Measurements from ENCODE around the gene JAK2. TPM values are rescaled to one million over a fixed set of nuclear protein-coding genes. Genes with fewer than 3 reads are reported as not detected.
"Not testable (repeated sequence)": the region's sequence is repeated elsewhere in the genome, so short reads cannot be mapped to it uniquely, and the experiment has no call there.

Gene JAK2
- total RNA-seq, 1 donor from 2014 or later, result 84.1 TPM

- intact Hi-C loops (cut with micrococcal nuclease), result no loop called here
Observed at GRCh38 chr9:4979239-4979638, 5.8 kb upstream of the JAK2 start.

- intact Hi-C loops (cut with micrococcal nuclease), result loop anchor here (10.0 kb wide), 2 partner anchors 615 to 1025 kb away; a partner anchor contains a TSS
Observed at GRCh38 chr9:4980086-4980727, 4.9 kb upstream of the JAK2 start.

- intact Hi-C loops (cut with micrococcal nuclease), result loop anchor here (2.0 to 10.0 kb wide), 3 partner anchors 18 to 1022 kb away; a partner anchor contains a TSS
Observed at GRCh38 chr9:4982721-4983482, 2.2 kb upstream of the JAK2 start.

GRCh38 chr9:4983601-4984165 lies 1.4 kb upstream of the JAK2 start:
- intact Hi-C loops (cut with micrococcal nuclease), result loop anchor here (1.0 to 10.0 kb wide), 4 partner anchors 12 to 1021 kb away; a partner anchor contains a TSS

- intact Hi-C loops (cut with micrococcal nuclease), result loop anchor here (1.0 to 10.0 kb wide), 3 partner anchors 13 to 1021 kb away; a partner anchor contains a TSS
Observed at GRCh38 chr9:4984171-4984620, 876 bp upstream of the JAK2 start.

GRCh38 chr9:4985386-4986266 lies 554 bp downstream of the JAK2 start:
- intact Hi-C loops (cut with micrococcal nuclease), result loop anchor here (1.0 to 10.0 kb wide), 10 partner anchors 46 to 1019 kb away; partner anchors contain the start of genes AK3, CDC37L1, PLGRKT and RCL1

GRCh38 chr9:4986296-4986695 lies 1.2 kb downstream of the JAK2 start:
- intact Hi-C loops (cut with micrococcal nuclease), result loop anchor here (5.0 to 10.0 kb wide), 5 partner anchors 244 to 1019 kb away; partner anchors contain the start of genes AK3, PLGRKT and RIC1

- intact Hi-C loops (cut with micrococcal nuclease), result loop anchor here (5.0 to 10.0 kb wide), 5 partner anchors 244 to 1018 kb away; partner anchors contain the start of genes AK3, PLGRKT and RIC1
Observed at GRCh38 chr9:4986783-4987182, 1.7 kb downstream of the JAK2 start.

GRCh38 chr9:4987961-4988421 lies 2.9 kb downstream of the JAK2 start:
- intact Hi-C loops (cut with micrococcal nuclease), result loop anchor here (1.0 to 10.0 kb wide), 8 partner anchors 52 to 1017 kb away; partner anchors contain the start of genes AK3, PLGRKT and RIC1

- intact Hi-C loops (cut with micrococcal nuclease), result no loop called here
Observed at GRCh38 chr9:4992872-4993271, 7.8 kb downstream of the JAK2 start.

GRCh38 chr9:4994166-4994890 lies 9.3 kb downstream of the JAK2 start:
- intact Hi-C loops (cut with micrococcal nuclease), result no loop called here

- intact Hi-C loops (cut with micrococcal nuclease), result no loop called here
Observed at GRCh38 chr9:4997196-4997595, 12.1 kb downstream of the JAK2 start.

GRCh38 chr9:4997631-4998030 lies 12.6 kb downstream of the JAK2 start:
- intact Hi-C loops (cut with micrococcal nuclease), result no loop called here

GRCh38 chr9:5002811-5003210 lies 17.7 kb downstream of the JAK2 start:
- intact Hi-C loops (cut with micrococcal nuclease), result no loop called here

GRCh38 chr9:5004481-5004880 lies 19.4 kb downstream of the JAK2 start:
- intact Hi-C loops (cut with micrococcal nuclease), result no loop called here

GRCh38 chr9:5008202-5008601 lies 23.1 kb downstream of the JAK2 start:
- intact Hi-C loops (cut with micrococcal nuclease), result no loop called here

GRCh38 chr9:5013374-5013773 lies 28.3 kb downstream of the JAK2 start:
- intact Hi-C loops (cut with micrococcal nuclease), result no loop called here

GRCh38 chr9:5015934-5016333 lies 30.9 kb downstream of the JAK2 start:
- intact Hi-C loops (cut with micrococcal nuclease), result no loop called here

- intact Hi-C loops (cut with micrococcal nuclease), result no loop called here
Observed at GRCh38 chr9:5025416-5025815, 40.3 kb downstream of the JAK2 start.

- intact Hi-C loops (cut with micrococcal nuclease), result not testable (repeated sequence)
Observed at GRCh38 chr9:5031941-5032340, 46.9 kb downstream of the JAK2 start.
